ENCODE results near the gene RPS18. TPM values are rescaled to one million over a fixed set of nuclear protein-coding genes. Genes with fewer than 3 reads are reported as not detected.

RPS18 gene
- total and polyA plus RNA-seq, 9 of the 15 experiments (the other 6 are each of a cell fraction or from before 2014, with no cell fraction given), result 5,023 to 17,516 (median 8,131) TPM

DNA sequence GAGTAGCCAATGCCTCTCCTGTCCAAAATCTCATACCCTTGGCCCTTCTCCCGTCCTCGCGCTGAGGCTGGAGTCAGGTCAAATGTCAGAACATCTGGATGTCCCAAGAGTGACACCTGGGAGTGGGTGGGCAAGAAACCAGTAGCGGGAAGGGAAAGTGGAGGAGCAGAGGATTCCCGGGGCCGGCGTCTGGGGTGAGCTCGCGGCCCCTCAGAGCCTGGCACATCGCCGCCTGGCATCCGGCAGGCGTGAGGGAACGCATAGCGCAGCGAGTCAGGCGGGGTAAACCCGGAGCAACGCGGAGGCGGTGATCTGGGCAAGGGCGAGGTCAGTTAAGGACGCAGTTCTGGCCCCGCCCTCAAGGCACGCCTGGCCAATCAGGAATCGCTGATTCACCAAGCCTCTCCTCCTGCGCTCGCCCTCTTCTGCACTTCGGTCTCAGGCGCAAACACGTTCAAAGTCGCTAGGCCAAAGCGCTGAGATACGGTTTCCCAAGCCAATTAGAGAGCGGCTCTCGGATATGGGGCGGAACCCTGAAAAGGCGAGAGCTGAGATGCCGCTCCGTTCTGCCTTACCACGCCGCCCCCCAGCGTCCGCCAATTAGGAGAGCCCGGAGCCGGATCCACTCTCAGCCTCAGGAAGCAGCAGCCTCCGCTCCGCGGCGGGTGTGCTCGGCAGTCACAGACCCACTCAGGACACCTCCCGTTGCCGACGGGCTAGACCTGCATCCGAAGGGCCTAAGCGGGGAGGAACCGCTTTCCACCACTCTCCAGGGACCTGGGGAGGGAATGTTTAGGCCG lies 22.7 kb upstream of the RPS18 start (continued):
- TF ChIP-seq, protein P1, sequence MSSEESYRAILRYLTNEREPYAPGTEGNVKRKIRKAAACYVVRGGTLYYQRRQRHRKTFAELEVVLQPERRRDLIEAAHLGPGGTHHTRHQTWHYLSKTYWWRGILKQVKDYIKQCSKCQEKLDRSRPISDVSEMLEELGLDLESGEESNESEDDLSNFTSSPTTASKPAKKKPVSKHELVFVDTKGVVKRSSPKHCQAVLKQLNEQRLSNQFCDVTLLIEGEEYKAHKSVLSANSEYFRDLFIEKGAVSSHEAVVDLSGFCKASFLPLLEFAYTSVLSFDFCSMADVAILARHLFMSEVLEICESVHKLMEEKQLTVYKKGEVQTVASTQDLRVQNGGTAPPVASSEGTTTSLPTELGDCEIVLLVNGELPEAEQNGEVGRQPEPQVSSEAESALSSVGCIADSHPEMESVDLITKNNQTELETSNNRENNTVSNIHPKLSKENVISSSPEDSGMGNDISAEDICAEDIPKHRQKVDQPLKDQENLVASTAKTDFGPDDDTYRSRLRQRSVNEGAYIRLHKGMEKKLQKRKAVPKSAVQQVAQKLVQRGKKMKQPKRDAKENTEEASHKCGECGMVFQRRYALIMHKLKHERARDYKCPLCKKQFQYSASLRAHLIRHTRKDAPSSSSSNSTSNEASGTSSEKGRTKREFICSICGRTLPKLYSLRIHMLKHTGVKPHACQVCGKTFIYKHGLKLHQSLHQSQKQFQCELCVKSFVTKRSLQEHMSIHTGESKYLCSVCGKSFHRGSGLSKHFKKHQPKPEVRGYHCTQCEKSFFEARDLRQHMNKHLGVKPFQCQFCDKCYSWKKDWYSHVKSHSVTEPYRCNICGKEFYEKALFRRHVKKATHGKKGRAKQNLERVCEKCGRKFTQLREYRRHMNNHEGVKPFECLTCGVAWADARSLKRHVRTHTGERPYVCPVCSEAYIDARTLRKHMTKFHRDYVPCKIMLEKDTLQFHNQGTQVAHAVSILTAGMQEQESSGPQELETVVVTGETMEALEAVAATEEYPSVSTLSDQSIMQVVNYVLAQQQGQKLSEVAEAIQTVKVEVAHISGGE (CRISPR knock-in tag; IDR thresholded peaks at IDR 0.05), result peak in 1 of 3 experiments; percentile 85; a peak in 2 of 6 replicates
- 0 out of 2 replicates have a peak, but pooled peaks have one; percentile 64 for TF ChIP-seq ZSCAN32 (CRISPR knock-in tag; IDR thresholded peaks at IDR 0.05)
- TF ChIP-seq, protein P2, sequence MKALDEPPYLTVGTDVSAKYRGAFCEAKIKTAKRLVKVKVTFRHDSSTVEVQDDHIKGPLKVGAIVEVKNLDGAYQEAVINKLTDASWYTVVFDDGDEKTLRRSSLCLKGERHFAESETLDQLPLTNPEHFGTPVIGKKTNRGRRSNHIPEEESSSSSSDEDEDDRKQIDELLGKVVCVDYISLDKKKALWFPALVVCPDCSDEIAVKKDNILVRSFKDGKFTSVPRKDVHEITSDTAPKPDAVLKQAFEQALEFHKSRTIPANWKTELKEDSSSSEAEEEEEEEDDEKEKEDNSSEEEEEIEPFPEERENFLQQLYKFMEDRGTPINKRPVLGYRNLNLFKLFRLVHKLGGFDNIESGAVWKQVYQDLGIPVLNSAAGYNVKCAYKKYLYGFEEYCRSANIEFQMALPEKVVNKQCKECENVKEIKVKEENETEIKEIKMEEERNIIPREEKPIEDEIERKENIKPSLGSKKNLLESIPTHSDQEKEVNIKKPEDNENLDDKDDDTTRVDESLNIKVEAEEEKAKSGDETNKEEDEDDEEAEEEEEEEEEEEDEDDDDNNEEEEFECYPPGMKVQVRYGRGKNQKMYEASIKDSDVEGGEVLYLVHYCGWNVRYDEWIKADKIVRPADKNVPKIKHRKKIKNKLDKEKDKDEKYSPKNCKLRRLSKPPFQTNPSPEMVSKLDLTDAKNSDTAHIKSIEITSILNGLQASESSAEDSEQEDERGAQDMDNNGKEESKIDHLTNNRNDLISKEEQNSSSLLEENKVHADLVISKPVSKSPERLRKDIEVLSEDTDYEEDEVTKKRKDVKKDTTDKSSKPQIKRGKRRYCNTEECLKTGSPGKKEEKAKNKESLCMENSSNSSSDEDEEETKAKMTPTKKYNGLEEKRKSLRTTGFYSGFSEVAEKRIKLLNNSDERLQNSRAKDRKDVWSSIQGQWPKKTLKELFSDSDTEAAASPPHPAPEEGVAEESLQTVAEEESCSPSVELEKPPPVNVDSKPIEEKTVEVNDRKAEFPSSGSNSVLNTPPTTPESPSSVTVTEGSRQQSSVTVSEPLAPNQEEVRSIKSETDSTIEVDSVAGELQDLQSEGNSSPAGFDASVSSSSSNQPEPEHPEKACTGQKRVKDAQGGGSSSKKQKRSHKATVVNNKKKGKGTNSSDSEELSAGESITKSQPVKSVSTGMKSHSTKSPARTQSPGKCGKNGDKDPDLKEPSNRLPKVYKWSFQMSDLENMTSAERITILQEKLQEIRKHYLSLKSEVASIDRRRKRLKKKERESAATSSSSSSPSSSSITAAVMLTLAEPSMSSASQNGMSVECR (CRISPR knock-in tag; IDR thresholded peaks at IDR 0.05), result peak; percentile 56
- TF ChIP-seq BMI1 (IDR thresholded peaks at IDR 0.05; ENCODE audit: low read length), result no peak
- TF ChIP-seq, protein P3, sequence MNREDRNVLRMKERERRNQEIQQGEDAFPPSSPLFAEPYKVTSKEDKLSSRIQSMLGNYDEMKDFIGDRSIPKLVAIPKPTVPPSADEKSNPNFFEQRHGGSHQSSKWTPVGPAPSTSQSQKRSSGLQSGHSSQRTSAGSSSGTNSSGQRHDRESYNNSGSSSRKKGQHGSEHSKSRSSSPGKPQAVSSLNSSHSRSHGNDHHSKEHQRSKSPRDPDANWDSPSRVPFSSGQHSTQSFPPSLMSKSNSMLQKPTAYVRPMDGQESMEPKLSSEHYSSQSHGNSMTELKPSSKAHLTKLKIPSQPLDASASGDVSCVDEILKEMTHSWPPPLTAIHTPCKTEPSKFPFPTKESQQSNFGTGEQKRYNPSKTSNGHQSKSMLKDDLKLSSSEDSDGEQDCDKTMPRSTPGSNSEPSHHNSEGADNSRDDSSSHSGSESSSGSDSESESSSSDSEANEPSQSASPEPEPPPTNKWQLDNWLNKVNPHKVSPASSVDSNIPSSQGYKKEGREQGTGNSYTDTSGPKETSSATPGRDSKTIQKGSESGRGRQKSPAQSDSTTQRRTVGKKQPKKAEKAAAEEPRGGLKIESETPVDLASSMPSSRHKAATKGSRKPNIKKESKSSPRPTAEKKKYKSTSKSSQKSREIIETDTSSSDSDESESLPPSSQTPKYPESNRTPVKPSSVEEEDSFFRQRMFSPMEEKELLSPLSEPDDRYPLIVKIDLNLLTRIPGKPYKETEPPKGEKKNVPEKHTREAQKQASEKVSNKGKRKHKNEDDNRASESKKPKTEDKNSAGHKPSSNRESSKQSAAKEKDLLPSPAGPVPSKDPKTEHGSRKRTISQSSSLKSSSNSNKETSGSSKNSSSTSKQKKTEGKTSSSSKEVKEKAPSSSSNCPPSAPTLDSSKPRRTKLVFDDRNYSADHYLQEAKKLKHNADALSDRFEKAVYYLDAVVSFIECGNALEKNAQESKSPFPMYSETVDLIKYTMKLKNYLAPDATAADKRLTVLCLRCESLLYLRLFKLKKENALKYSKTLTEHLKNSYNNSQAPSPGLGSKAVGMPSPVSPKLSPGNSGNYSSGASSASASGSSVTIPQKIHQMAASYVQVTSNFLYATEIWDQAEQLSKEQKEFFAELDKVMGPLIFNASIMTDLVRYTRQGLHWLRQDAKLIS (CRISPR knock-in tag; IDR thresholded peaks at IDR 0.05), result peak; percentile 44; the same call in 1 of the 2 replicates
- no peak for TF ChIP-seq ZNF134 (CRISPR knock-in tag; conservative IDR thresholded peaks at IDR 0.05)
- peak; percentile 31; the same call in 1 of the 2 replicates for TF ChIP-seq RNF2 (IDR thresholded peaks at IDR 0.05)
- TF ChIP-seq, protein P4, sequence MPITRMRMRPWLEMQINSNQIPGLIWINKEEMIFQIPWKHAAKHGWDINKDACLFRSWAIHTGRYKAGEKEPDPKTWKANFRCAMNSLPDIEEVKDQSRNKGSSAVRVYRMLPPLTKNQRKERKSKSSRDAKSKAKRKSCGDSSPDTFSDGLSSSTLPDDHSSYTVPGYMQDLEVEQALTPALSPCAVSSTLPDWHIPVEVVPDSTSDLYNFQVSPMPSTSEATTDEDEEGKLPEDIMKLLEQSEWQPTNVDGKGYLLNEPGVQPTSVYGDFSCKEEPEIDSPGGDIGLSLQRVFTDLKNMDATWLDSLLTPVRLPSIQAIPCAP (CRISPR knock-in tag; IDR thresholded peaks at IDR 0.05; ENCODE audit: borderline replicate concordance), result no peak
- peak; percentile 77 for TF ChIP-seq PHF20 (IDR thresholded peaks at IDR 0.05; ENCODE audit: partially characterized antibody)
- no peak for TF ChIP-seq ZNF79 (CRISPR knock-in tag; IDR thresholded peaks at IDR 0.05; ENCODE audit: low read depth)
- no peak for TF ChIP-seq CAMTA2 (CRISPR knock-in tag; conservative IDR thresholded peaks at IDR 0.05)
- TF ChIP-seq ZNF431 (CRISPR knock-in tag; IDR thresholded peaks at IDR 0.05), result no peak
- TF ChIP-seq NCOA6 (IDR thresholded peaks at IDR 0.05), result no peak

Measured in K562 (cell line).